ENCODE results near the gene FHIT.

DNA sequence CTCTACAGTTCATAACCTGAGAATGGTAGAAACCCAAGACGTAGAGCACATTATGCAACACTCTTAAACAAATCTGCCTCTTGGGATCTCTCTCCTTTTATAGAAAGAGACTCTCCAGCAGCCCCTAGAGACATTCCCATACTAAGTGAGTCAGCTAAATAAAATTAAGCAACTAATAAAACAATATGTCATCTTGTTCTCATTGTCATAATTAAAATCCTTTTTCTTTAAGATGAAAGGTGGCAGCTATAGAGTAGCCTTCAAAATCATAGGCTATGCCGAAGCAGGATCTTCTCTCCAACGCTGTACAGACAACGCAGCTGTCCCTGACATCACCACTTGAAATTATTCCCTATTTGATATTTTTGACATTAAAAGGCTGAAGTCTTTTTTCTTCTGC, 790.0 kb downstream of the FHIT start:
- TF ChIP-seq EP300 (IDR thresholded peaks at IDR 0.05) = no peak
- no peak for TF ChIP-seq POLR2AphosphoS5 (IDR thresholded peaks at IDR 0.05)
- TF ChIP-seq, protein P1, sequence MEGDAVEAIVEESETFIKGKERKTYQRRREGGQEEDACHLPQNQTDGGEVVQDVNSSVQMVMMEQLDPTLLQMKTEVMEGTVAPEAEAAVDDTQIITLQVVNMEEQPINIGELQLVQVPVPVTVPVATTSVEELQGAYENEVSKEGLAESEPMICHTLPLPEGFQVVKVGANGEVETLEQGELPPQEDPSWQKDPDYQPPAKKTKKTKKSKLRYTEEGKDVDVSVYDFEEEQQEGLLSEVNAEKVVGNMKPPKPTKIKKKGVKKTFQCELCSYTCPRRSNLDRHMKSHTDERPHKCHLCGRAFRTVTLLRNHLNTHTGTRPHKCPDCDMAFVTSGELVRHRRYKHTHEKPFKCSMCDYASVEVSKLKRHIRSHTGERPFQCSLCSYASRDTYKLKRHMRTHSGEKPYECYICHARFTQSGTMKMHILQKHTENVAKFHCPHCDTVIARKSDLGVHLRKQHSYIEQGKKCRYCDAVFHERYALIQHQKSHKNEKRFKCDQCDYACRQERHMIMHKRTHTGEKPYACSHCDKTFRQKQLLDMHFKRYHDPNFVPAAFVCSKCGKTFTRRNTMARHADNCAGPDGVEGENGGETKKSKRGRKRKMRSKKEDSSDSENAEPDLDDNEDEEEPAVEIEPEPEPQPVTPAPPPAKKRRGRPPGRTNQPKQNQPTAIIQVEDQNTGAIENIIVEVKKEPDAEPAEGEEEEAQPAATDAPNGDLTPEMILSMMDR (IDR thresholded peaks at IDR 0.05) = no peak
- no peak for TF ChIP-seq POLR2A (IDR thresholded peaks at IDR 0.05; ENCODE audit: low read depth)

Measured in esophagus muscularis mucosa (tissue), 4 donors.